BE2C (cell line): ENCODE data around the gene TTN.

Experiments
- DNase-seq: peaks from one replicate; pipeline ENCODE4 v3.0.0-alpha.2; 2020
- H3K27me3 ChIP-seq: fragments of 250-450 bp; sonication (Bioruptor Pico); 2 replicates; pipeline ENCODE4 v1.5.1; 2020; ENCODE audit warnings: mild to moderate bottlenecking
- H3K36me3 ChIP-seq: fragments of 250-450 bp; sonication (Bioruptor Pico); 2 replicates; pipeline ENCODE4 v1.5.1; 2020; ENCODE audit warnings: mild to moderate bottlenecking
- H3K4me1 ChIP-seq: fragments of 250-450 bp; sonication (Bioruptor Pico); 2 replicates; pipeline ENCODE4 v1.5.1; 2020
- H3K4me3 ChIP-seq: 2 replicates; pipeline ENCODE4 v1.5.1; 2011; ENCODE audit warnings: low read depth, low read length
- H3K9me3 ChIP-seq: fragments of 250-450 bp; sonication (Bioruptor Pico); 2 replicates; pipeline ENCODE4 v1.5.1; 2020
- CTCF ChIP-seq: IDR thresholded peaks from 2 replicates; pipeline ENCODE4 v1.5.1; 2012; ENCODE audit warnings: mild to moderate bottlenecking, low read depth, low read length

The TTN gene

GRCh38 chr2:178508646-178509045, 298.6 kb downstream of the TTN start:
- no peak for DNase-seq
- Histone ChIP-seq H3K4me3 (no peak overlapping the region), H3K9me3 (no peaks in the 10 kb centered on the region), H3K4me1 (no peaks in the 10 kb centered on the region), H3K27me3 (no peaks in the 10 kb centered on the region), H3K36me3 (no peaks in the 10 kb centered on the region)
- no peak for TF ChIP-seq CTCF

- no peak for DNase-seq
- no peaks in the 10 kb centered on the region for H3K36me3 ChIP-seq
- H3K9me3 ChIP-seq, result no peaks in the 10 kb centered on the region
- no peak overlapping the region for H3K4me3 ChIP-seq
- H3K4me1 ChIP-seq, result no peaks in the 10 kb centered on the region
- no peak for TF ChIP-seq CTCF
- H3K27me3 ChIP-seq, result no peaks in the 10 kb centered on the region
Observed at GRCh38 chr2:178506949-178507348, 300.3 kb downstream of the TTN start.

- no peak for TF ChIP-seq CTCF
Observed at GRCh38 chr2:178506524-178506923, 300.7 kb downstream of the TTN start.

GRCh38 chr2:178506101-178506500, 301.1 kb downstream of the TTN start:
- Histone ChIP-seq H3K27me3 (no peaks in the 10 kb centered on the region), H3K4me3 (no peak overlapping the region), H3K4me1 (no peaks in the 10 kb centered on the region), H3K9me3 (no peaks in the 10 kb centered on the region), H3K36me3 (no peaks in the 10 kb centered on the region)
- DNase-seq, result no peak
- TF ChIP-seq CTCF, result no peak

More at GRCh38 chr2:178506524-178506923, 300.7 kb downstream of the TTN start:
- Histone ChIP-seq H3K36me3 (no peaks in the 10 kb centered on the region), H3K4me3 (no peak overlapping the region), H3K9me3 (no peaks in the 10 kb centered on the region), H3K4me1 (no peaks in the 10 kb centered on the region), H3K27me3 (no peaks in the 10 kb centered on the region)
- no peak for DNase-seq

GRCh38 chr2:178502751-178503150, 304.5 kb downstream of the TTN start:
- Histone ChIP-seq H3K27me3 (no peaks in the 10 kb centered on the region), H3K36me3 (no peaks in the 10 kb centered on the region), H3K9me3 (no peaks in the 10 kb centered on the region), H3K4me3 (no peak overlapping the region), H3K4me1 (no peaks in the 10 kb centered on the region)
- no peak for TF ChIP-seq CTCF
- no peak for DNase-seq

- no peaks in the 10 kb centered on the region for H3K27me3 ChIP-seq
- H3K4me3 ChIP-seq, result no peak overlapping the region
- TF ChIP-seq CTCF, result no peak
- no peak for DNase-seq
- H3K4me1 ChIP-seq, result no peaks in the 10 kb centered on the region
- no peaks in the 10 kb centered on the region for H3K36me3 ChIP-seq
- no peaks in the 10 kb centered on the region for H3K9me3 ChIP-seq
Observed at GRCh38 chr2:178499640-178500039, 307.6 kb downstream of the TTN start.
